ENCODE data around the gene MALT1.

DNA sequence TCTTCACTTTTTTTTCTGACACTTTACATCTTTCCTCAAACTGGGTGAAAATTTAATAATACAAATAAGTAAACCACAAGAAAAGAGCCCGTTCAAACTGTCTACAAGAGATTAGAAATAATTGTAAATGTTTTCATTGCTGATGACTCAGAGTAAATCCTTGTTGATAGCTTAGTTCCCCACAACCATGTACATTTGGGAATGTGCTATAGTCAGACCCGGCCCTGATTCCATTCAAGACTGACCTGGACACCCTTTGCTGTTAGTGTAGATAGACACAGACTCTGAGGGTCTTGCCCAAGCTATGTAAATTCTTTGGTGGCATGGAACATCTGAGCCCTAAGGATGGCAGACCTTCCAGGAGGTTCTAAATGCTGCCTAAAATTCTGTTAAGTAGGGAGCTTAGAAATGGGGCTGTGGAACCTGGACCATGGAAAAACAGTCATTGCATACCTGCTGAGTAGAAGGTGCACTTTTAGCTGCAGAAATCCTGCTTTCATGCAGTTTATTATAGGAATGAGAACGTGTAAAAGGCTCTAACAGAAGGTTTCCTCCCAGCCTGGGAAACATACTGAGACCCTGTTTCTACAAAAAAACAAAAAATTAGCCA lies 3.7 kb downstream of the MALT1 start:
- TF ChIP-seq POLR2AphosphoS5 (IDR thresholded peaks at IDR 0.05; ENCODE audit: low read depth, low read length) (no peak), POLR2A (IDR thresholded peaks at IDR 0.05; ENCODE audit: low read depth, low read length) (peak; percentile 51; the same call in 1 of the 2 replicates), TAF1 (IDR thresholded peaks at IDR 0.05; ENCODE audit: low read depth, low read length) (no peak), PAX5 (IDR thresholded peaks at IDR 0.05; ENCODE audit: insufficient read depth, low read length, severe bottlenecking) (no peak), SPI1 (IDR thresholded peaks at IDR 0.05; ENCODE audit: low read depth, low read length) (no peak)
